Measurements from ENCODE around the gene ELMOD3.

- TF ChIP-seq CTCF (IDR thresholded peaks at IDR 0.05) (no peak), POLR2A (IDR thresholded peaks at IDR 0.05) (no peak), POLR2AphosphoS5 (IDR thresholded peaks at IDR 0.05) (no peak)
Observed at GRCh38 chr2:85438201-85439024, 83.8 kb downstream of the ELMOD3 start.

Data from suprapubic skin (tissue), 4 donors.